Peyer's patch (tissue), 4 donors: Measurements from ENCODE around the gene UBAP1. TPM values are rescaled to one million over a fixed set of nuclear protein-coding genes. Genes with fewer than 3 reads are reported as not detected.
"Not testable (repeated sequence)": the region's sequence is repeated elsewhere in the genome, so short reads cannot be mapped to it uniquely, and the experiment has no call there.

ENCODE experiments used
- DNase-seq, 3 donors: peaks; one replicate each; pipeline ENCODE4 v3.0.0-alpha.2; 2017 to 2019
- H3K27ac ChIP-seq, 4 donors: fragments of 200-600 bp; sonication (generic); one replicate each; pipeline ENCODE4 v1.5.1; 2016 to 2019
- H3K27me3 ChIP-seq, 2 donors: fragments of 200-600 bp; sonication (generic); one replicate each; pipeline ENCODE4 v1.5.1; 2019
- H3K36me3 ChIP-seq, 3 donors: fragments of 200-600 bp; sonication (generic); one replicate each; pipeline ENCODE4 v1.5.1; 2016 to 2019
- H3K4me1 ChIP-seq, 4 donors: fragments of 200-600 bp; sonication (generic); one replicate each; pipeline ENCODE4 v1.5.1; 2016 to 2019
- H3K4me3 ChIP-seq, 4 donors: fragments of 200-600 bp; sonication (generic); 1 replicate in 3 of 4; 2 replicates in 1 of 4; pipeline ENCODE4 v1.5.1; 2016 to 2019; ENCODE audit warnings: mild to moderate bottlenecking in 1 of 4
- H3K9me3 ChIP-seq, 4 donors: fragments of 200-600 bp; sonication (generic); one replicate each; pipeline ENCODE4 v1.5.1; 2016 to 2019; ENCODE audit warnings: mild to moderate bottlenecking in 1 of 4
- POLR2A ChIP-seq, 2 donors: fragments of 450-650 bp; IDR thresholded peaks; one replicate each; pipeline ENCODE4 v1.5.1; 2017; ENCODE audit warnings: antibody characterized with exemption in 2 of 2, mild to moderate bottlenecking in 2 of 2, moderate library complexity in 2 of 2
- small RNA-seq, 2 donors: library from RNA; depleted of rRNA; stranded (forward); fragments of <200 nt; gene quantifications; one replicate each; pipeline ENCODE3, GENCODE V24; 2016
- total RNA-seq, 4 donors: library from RNA; depleted of rRNA; stranded (reverse); fragments of >200 nt; gene quantifications; one replicate each; pipeline ENCODE4 v1.1.0, GENCODE V29; 2016
- TF ChIP-seq, protein P1 (sequence below), 6 experiments: fragments of 450-650 bp in 4 of 6; fragments of 200-600 bp in 2 of 6; sonication (generic) in 1 of 6; IDR thresholded peaks; one replicate each; pipeline ENCODE4 v1.5.1; 2017 to 2019; ENCODE audit warnings: antibody characterized with exemption in 6 of 6, mild to moderate bottlenecking in 3 of 6, moderate library complexity in 1 of 6

UBAP1 gene
- total RNA-seq, 4 donors from 2014 or later, result 19.8 to 40.2 (median 31.6) TPM

DNA sequence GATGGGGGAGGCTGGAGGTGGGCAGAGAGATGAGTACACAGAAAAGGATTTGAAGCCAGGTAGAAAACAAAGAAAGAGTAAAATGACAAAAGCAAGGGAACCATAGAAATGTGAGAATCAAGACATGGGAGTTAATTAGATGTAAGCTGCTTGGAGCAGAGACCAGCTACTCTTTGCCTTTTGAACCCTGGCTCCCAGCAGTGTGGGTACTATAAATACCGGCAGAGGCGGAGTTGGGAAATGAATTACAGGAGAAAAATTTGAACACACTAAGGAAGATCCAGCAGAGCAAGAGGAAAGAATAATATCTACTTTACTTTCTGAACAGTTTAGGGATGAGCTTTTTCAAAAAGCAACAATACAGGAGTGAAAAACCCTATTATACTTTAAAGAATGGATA, 113.7 kb downstream of the UBAP1 start:
- Histone ChIP-seq H3K27ac (no peak overlapping the region), H3K27me3 (no peaks in the 10 kb centered on the region), H3K4me1 (no peaks in the 10 kb centered on the region), H3K4me3 (no peak overlapping the region), H3K9me3 (no peaks in the 10 kb centered on the region), H3K36me3 (no peaks in the 10 kb centered on the region)
- no peak for DNase-seq
- TF ChIP-seq POLR2A (IDR thresholded peaks at IDR 0.05), result no peak
- TF ChIP-seq, protein P1, sequence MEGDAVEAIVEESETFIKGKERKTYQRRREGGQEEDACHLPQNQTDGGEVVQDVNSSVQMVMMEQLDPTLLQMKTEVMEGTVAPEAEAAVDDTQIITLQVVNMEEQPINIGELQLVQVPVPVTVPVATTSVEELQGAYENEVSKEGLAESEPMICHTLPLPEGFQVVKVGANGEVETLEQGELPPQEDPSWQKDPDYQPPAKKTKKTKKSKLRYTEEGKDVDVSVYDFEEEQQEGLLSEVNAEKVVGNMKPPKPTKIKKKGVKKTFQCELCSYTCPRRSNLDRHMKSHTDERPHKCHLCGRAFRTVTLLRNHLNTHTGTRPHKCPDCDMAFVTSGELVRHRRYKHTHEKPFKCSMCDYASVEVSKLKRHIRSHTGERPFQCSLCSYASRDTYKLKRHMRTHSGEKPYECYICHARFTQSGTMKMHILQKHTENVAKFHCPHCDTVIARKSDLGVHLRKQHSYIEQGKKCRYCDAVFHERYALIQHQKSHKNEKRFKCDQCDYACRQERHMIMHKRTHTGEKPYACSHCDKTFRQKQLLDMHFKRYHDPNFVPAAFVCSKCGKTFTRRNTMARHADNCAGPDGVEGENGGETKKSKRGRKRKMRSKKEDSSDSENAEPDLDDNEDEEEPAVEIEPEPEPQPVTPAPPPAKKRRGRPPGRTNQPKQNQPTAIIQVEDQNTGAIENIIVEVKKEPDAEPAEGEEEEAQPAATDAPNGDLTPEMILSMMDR (IDR thresholded peaks at IDR 0.05), result no peak

DNA sequence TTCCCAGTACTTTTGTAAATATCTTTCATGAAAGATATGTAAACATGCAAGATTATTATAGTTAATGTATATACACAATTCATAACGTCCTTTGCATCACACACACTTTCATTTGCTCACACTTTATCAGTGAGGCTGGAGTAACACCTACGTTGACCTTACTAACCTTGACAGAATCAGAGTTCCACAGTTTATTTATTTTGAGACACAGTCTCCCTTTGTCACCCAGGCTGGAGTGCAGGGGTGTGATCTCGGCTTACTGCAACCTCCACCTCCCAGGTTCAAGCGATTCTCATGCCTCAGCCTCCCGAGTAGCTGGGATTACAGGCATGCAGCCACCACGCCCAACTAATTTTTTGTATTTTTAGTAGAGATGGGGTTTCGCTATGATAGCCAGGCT, 122.2 kb downstream of the UBAP1 start:
- not testable (repeated sequence) for H3K27ac ChIP-seq, H3K9me3 ChIP-seq, DNase-seq, H3K4me3 ChIP-seq, H3K36me3 ChIP-seq, H3K27me3 ChIP-seq, H3K4me1 ChIP-seq

Small RNA genes lying within 50 kb of the gene (small RNA-seq; reads per million reads assigned to genes)
- gene AL353662.3 (0 reads per million in 2 donors), gene RNA5SP282 (0 reads per million in 2 donors), gene RNU2-50P (0.12 to 0.19 reads per million in 2 donors)

Other genes with a start within 250 kb of the UBAP1 start
- gene UBAP2, start 130.2 kb upstream of the UBAP1 start, total RNA-seq, result 10 to 100 TPM; 13.1 to 41.3 (median 25.2) TPM
- gene DCAF12, start 52.3 kb upstream of the UBAP1 start, total RNA-seq, result 10 to 100 TPM; 17.0 to 24.8 (median 21.5) TPM
- 1 to 10 TPM; 2.1 to 5.2 (median 2.9) TPM for gene KIF24, start 150.2 kb downstream of the UBAP1 start, total RNA-seq
- gene NUDT2, start 150.5 kb downstream of the UBAP1 start, total RNA-seq, result 10 to 100 TPM in 3 of 4 donors, not detected in 1; 13.8 to 20.0 (median 14.7) TPM
- 10 to 100 TPM in 3 of 4 donors, 1 to 10 TPM in 1; 7.4 to 97.2 (median 88.3) TPM for gene MYORG, start 197.9 kb downstream of the UBAP1 start, total RNA-seq